Peyer's patch (tissue), 4 donors: ENCODE data around the gene PHYKPL. TPM values are rescaled to one million over a fixed set of nuclear protein-coding genes. Genes with fewer than 3 reads are reported as not detected.

Experiments used
- DNase-seq, 3 donors: peaks; one replicate each; pipeline ENCODE4 v3.0.0-alpha.2; 2017 to 2019
- H3K27ac ChIP-seq, 4 donors: fragments of 200-600 bp; sonication (generic); one replicate each; pipeline ENCODE4 v1.5.1; 2016 to 2019
- H3K27me3 ChIP-seq, 2 donors: fragments of 200-600 bp; sonication (generic); one replicate each; pipeline ENCODE4 v1.5.1; 2019
- H3K36me3 ChIP-seq, 3 donors: fragments of 200-600 bp; sonication (generic); one replicate each; pipeline ENCODE4 v1.5.1; 2016 to 2019
- H3K4me1 ChIP-seq, 4 donors: fragments of 200-600 bp; sonication (generic); one replicate each; pipeline ENCODE4 v1.5.1; 2016 to 2019
- H3K4me3 ChIP-seq, 4 donors: fragments of 200-600 bp; sonication (generic); 1 replicate in 3 of 4; 2 replicates in 1 of 4; pipeline ENCODE4 v1.5.1; 2016 to 2019; ENCODE audit warnings: mild to moderate bottlenecking in 1 of 4
- H3K9me3 ChIP-seq, 4 donors: fragments of 200-600 bp; sonication (generic); one replicate each; pipeline ENCODE4 v1.5.1; 2016 to 2019; ENCODE audit warnings: mild to moderate bottlenecking in 1 of 4
- POLR2A ChIP-seq, 2 donors: fragments of 450-650 bp; IDR thresholded peaks; one replicate each; pipeline ENCODE4 v1.5.1; 2017; ENCODE audit warnings: antibody characterized with exemption in 2 of 2, mild to moderate bottlenecking in 2 of 2, moderate library complexity in 2 of 2
- total RNA-seq, 4 donors: library from RNA; depleted of rRNA; stranded (reverse); fragments of >200 nt; gene quantifications; one replicate each; pipeline ENCODE4 v1.1.0, GENCODE V29; 2016
- TF ChIP-seq, protein P1 (sequence below), 6 experiments: fragments of 450-650 bp in 4 of 6; fragments of 200-600 bp in 2 of 6; sonication (generic) in 1 of 6; IDR thresholded peaks; one replicate each; pipeline ENCODE4 v1.5.1; 2017 to 2019; ENCODE audit warnings: antibody characterized with exemption in 6 of 6, mild to moderate bottlenecking in 3 of 6, moderate library complexity in 1 of 6

PHYKPL gene
- total RNA-seq, 4 donors from 2014 or later: 180 to 441 (median 280) TPM

GRCh38 chr5:178170455-178170854, 62.1 kb downstream of the PHYKPL start:
- Histone ChIP-seq H3K27ac (no peak overlapping the region), H3K4me3 (no peak overlapping the region), H3K36me3 (no peaks in the 10 kb centered on the region), H3K4me1 (no peaks in the 10 kb centered on the region), H3K27me3 (no peaks in the 10 kb centered on the region), H3K9me3 (no peaks in the 10 kb centered on the region)
- DNase-seq: no peak
- TF ChIP-seq POLR2A (IDR thresholded peaks at IDR 0.05): no peak
- TF ChIP-seq, protein P1, sequence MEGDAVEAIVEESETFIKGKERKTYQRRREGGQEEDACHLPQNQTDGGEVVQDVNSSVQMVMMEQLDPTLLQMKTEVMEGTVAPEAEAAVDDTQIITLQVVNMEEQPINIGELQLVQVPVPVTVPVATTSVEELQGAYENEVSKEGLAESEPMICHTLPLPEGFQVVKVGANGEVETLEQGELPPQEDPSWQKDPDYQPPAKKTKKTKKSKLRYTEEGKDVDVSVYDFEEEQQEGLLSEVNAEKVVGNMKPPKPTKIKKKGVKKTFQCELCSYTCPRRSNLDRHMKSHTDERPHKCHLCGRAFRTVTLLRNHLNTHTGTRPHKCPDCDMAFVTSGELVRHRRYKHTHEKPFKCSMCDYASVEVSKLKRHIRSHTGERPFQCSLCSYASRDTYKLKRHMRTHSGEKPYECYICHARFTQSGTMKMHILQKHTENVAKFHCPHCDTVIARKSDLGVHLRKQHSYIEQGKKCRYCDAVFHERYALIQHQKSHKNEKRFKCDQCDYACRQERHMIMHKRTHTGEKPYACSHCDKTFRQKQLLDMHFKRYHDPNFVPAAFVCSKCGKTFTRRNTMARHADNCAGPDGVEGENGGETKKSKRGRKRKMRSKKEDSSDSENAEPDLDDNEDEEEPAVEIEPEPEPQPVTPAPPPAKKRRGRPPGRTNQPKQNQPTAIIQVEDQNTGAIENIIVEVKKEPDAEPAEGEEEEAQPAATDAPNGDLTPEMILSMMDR (IDR thresholded peaks at IDR 0.05): no peak

GRCh38 chr5:178165581-178165980, 67.0 kb downstream of the PHYKPL start:
- no peak overlapping the region for H3K4me3 ChIP-seq
- no peaks in the 10 kb centered on the region for H3K9me3 ChIP-seq
- no peak overlapping the region for H3K27ac ChIP-seq
- H3K36me3 ChIP-seq: no peaks in the 10 kb centered on the region
- TF ChIP-seq, protein P1 (IDR thresholded peaks at IDR 0.05): no peak
- TF ChIP-seq POLR2A (IDR thresholded peaks at IDR 0.05): no peak
- DNase-seq: no peak
- H3K27me3 ChIP-seq: no peaks in the 10 kb centered on the region
- H3K4me1 ChIP-seq: peaks cover 0 to 6% (median 2%) of the 10 kb centered on the region in 4 donors

DNA sequence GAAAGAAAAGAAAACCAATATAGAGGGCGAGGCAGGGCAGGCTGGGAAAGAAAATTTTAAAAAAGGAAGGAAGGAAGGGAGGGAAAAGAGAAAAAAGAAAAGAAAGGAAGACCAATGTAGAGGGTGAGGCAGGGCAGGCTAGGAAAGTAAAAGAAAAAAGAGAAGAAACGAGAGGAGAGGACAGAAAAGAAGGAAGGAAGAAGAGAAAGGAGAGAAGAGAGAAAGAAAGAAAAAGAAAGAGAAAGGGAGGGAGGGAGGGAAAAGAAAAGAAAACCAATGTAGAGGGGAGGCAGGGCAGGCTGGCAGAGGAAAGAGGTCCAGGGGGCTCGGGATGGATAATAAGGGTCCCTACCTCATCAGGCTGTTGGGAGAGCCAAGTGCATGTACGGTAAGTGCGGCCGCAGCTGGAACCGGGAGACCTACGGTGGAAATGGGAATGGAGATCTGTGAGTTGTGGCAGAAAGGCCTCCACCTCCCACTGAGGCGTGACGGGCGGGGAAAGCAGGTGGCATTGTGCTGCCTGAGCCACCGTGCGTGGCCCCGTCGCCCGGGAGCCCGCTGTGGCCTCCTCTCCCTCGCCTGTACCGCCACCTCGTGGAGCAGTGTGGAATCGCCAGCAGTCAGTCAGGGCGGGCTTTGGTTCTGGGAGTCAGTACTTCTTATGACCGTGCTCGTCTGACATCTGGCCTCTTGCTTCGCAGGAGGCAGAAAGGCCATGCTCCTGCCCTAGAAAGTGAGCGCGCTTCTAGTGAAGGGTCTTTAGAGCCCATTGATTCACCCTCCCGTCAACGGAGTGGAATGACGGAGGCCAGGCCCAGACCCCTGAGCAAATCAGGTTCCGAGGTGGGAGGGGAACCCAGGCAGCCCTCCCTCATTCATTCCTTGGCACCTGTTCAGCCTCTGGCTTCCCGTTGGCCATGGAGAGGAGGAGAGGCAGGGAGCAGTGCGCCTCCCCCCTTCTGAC, 68.5 kb downstream of the PHYKPL start:
- peak; percentile 89 to 94 (median 93) for DNase-seq
- H3K36me3 ChIP-seq: no peaks in the 10 kb centered on the region
- no peak overlapping the region for H3K27ac ChIP-seq
- peaks cover 0 to 6% (median 2%) of the 10 kb centered on the region in 4 donors for H3K4me1 ChIP-seq
- no peaks in the 10 kb centered on the region for H3K27me3 ChIP-seq
- no peak for TF ChIP-seq POLR2A (IDR thresholded peaks at IDR 0.05)
- TF ChIP-seq, protein P1 (IDR thresholded peaks at IDR 0.05): peak; percentile 93 to 99 (median 98)
- H3K9me3 ChIP-seq: no peaks in the 10 kb centered on the region
- H3K4me3 ChIP-seq: peak overlapping the region in 2 of 4 donors; percentile 15 to 28

DNA sequence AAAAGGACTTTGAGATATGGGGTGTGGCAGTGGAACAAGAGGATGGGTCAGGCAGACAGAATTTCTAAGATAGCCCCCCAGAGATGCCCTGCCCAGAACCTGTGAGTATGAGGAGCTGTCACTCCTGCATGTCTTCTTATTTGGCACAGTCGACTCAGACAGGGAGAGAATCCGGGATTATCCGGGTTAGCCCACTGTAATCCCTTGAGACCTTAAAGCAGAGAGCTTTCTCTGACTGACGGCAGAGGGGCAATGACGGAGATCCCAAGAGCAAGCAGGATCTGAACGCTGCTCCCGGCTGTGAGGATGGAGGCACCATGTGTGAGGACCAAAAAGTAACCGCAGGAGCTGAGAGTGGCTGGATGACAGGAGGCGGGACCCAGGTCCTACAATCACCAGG, 70.1 kb downstream of the PHYKPL start:
- Histone ChIP-seq H3K4me1 (peaks cover 0 to 6% (median 2%) of the 10 kb centered on the region in 4 donors), H3K36me3 (no peaks in the 10 kb centered on the region), H3K27me3 (no peaks in the 10 kb centered on the region), H3K4me3 (no peak overlapping the region), H3K27ac (no peak overlapping the region), H3K9me3 (no peaks in the 10 kb centered on the region)
- DNase-seq: no peak
- TF ChIP-seq, protein P1 (IDR thresholded peaks at IDR 0.05): no peak
- no peak for TF ChIP-seq POLR2A (IDR thresholded peaks at IDR 0.05)

DNA sequence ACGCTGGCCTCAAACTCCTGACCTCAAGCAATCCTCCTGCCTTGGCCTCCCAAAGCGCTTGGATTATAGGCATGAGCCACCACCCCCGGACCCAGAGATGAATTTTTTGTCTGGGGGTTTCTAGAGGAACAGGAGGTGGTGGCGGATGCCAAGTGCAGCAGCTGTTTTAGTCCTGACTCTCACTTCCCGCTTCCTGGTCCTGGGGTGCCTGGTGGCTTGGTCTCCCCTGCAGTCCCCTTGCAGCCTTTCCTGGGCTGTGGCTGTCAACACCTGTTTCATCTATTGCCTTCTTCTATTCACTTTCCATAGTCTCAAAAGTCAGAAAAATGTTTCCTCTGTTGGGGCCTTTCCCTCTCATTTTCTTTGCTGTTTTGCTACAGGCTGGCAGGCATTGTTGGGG, 72.4 kb downstream of the PHYKPL start:
- TF ChIP-seq, protein P1 (IDR thresholded peaks at IDR 0.05): no peak
- H3K36me3 ChIP-seq: no peaks in the 10 kb centered on the region

More for the DNA sequence above, 72.4 kb downstream of the PHYKPL start:
- no peaks in the 10 kb centered on the region for H3K27me3 ChIP-seq
- H3K9me3 ChIP-seq: no peaks in the 10 kb centered on the region
- DNase-seq: no peak
- peaks cover 0 to 6% (median 2%) of the 10 kb centered on the region in 4 donors for H3K4me1 ChIP-seq
- no peak overlapping the region for H3K4me3 ChIP-seq
- H3K27ac ChIP-seq: no peak overlapping the region

Other genes starting within 250 kb of the PHYKPL start
- not detected for gene PROP1, start 236.6 kb downstream of the PHYKPL start, total RNA-seq
- 1 to 10 TPM in 2 of 4 donors, under 1 TPM in 2; 0.53 to 2.5 (median 1.1) TPM for gene N4BP3, start 119.3 kb downstream of the PHYKPL start, total RNA-seq
- 10 to 100 TPM; 35.9 to 59.4 (median 51.7) TPM for gene RMND5B, start 101.8 kb downstream of the PHYKPL start, total RNA-seq
- gene NHP2, start 78.9 kb downstream of the PHYKPL start, total RNA-seq: 10 to 100 TPM; 49.5 to 75.9 (median 62.0) TPM
- gene GMCL2, start 45.4 kb downstream of the PHYKPL start, total RNA-seq: not detected
- 100 to 1,000 TPM in 1 of 4 donors, 10 to 100 TPM in 3; 74.8 to 135 (median 81.4) TPM for gene HNRNPAB, start 28.3 kb downstream of the PHYKPL start, total RNA-seq